ENCODE results near the gene TEDDM1.
"Not testable (repeated sequence)": the region's sequence is repeated elsewhere in the genome, so short reads cannot be mapped to it uniquely, and the experiment has no call there.

Gene TEDDM1

GRCh38 chr1:182380199-182380598, 20.3 kb downstream of the TEDDM1 start:
- DNase-seq (ENCODE audit: low read depth in 2 of 2) = no peak

GRCh38 chr1:182379781-182380180, 20.7 kb downstream of the TEDDM1 start:
- DNase-seq (ENCODE audit: low read depth in 2 of 2) = not testable (repeated sequence)

- DNase-seq (ENCODE audit: low read depth in 2 of 2) = no peak
These were observed 23.4 kb downstream of the TEDDM1 start for GRCh38 chr1:182376936-182377574.

- no peak for DNase-seq (ENCODE audit: low read depth in 2 of 2)
These were observed 26.2 kb downstream of the TEDDM1 start for GRCh38 chr1:182374101-182374834.

- DNase-seq (ENCODE audit: low read depth in 2 of 2) = no peak
These were observed 29.9 kb downstream of the TEDDM1 start for GRCh38 chr1:182370532-182370931.

- no peak for DNase-seq (ENCODE audit: low read depth in 2 of 2)
These were observed 31.6 kb downstream of the TEDDM1 start for GRCh38 chr1:182368903-182369302.

- no peak for DNase-seq (ENCODE audit: low read depth in 2 of 2)
These were observed 32.1 kb downstream of the TEDDM1 start for GRCh38 chr1:182368358-182368757.

- no peak for DNase-seq (ENCODE audit: low read depth in 2 of 2)
These were observed 32.5 kb downstream of the TEDDM1 start for GRCh38 chr1:182367926-182368325.

GRCh38 chr1:182366596-182366995, 33.9 kb downstream of the TEDDM1 start:
- DNase-seq (ENCODE audit: low read depth in 2 of 2) = no peak

GRCh38 chr1:182359645-182360044, 40.8 kb downstream of the TEDDM1 start:
- no peak for DNase-seq (ENCODE audit: low read depth in 2 of 2)

- DNase-seq (ENCODE audit: low read depth in 2 of 2) = no peak
These were observed 42.6 kb downstream of the TEDDM1 start for GRCh38 chr1:182357913-182358312.

GRCh38 chr1:182357171-182357570, 43.3 kb downstream of the TEDDM1 start:
- DNase-seq (ENCODE audit: low read depth in 2 of 2) = no peak

GRCh38 chr1:182355723-182356098, 44.8 kb downstream of the TEDDM1 start:
- DNase-seq (ENCODE audit: low read depth in 2 of 2) = no peak

- no peak for DNase-seq (ENCODE audit: low read depth in 2 of 2)
These were observed 48.6 kb downstream of the TEDDM1 start for GRCh38 chr1:182351790-182352364.

- DNase-seq (ENCODE audit: low read depth in 2 of 2) = no peak
These were observed 49.6 kb downstream of the TEDDM1 start for GRCh38 chr1:182350839-182351238.

- DNase-seq (ENCODE audit: low read depth in 2 of 2) = no peak
These were observed 51.3 kb downstream of the TEDDM1 start for GRCh38 chr1:182348961-182349747.
